HL-60/S4 (cell line): ENCODE data around the gene KCNK10.
"Not testable (repeated sequence)": the region's sequence is repeated elsewhere in the genome, so short reads cannot be mapped to it uniquely, and the experiment has no call there.

ENCODE experiments used
- in situ Hi-C: fragments of 300-500 bp; cut with MboI; formaldehyde crosslinking; loops from 2 replicates; pipeline ENCODE4 v1.14.3; 2022; ENCODE audit warnings: low sequenced_read_pairs

Gene KCNK10

DNA sequence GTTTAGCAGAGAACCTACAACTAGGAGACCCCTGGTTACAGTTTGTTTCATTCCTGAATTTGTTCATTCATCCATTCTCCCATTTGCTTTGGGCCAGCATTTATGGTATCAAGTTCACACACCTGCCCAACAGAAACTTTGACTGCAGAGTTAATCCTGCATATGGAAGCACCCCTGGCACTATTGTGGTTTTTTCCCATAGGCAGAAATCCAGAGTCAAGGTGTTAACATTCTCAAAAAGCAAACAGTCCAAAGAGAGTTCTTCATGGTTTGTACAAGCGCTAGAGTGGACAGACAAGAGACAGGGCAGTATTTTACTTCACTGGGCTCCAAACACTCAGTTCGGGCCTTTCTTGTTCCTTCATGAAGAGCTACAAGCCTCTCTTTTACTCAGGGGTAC is 51.9 kb downstream of the KCNK10 start:
- in situ Hi-C loops, result no loop called here

DNA sequence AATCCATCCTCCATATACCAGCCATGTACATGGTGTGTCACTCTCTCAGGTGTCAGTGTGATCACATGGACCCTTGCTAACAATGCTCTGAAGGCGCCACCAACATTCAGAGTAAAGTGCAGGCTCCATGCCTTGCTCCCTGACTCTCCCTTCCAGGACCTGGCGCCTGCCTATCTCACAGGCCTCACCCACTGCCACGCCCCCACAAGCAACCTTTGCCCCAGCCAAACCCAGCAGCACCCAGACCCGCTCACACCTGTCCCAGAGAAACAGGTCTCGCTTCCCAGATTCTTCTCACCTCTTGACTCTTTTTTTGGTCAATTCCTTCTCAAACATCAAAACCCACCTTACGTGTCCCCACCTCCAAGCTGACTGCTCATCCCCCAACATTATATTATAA is 52.3 kb downstream of the KCNK10 start:
- in situ Hi-C loops, result no loop called here

DNA sequence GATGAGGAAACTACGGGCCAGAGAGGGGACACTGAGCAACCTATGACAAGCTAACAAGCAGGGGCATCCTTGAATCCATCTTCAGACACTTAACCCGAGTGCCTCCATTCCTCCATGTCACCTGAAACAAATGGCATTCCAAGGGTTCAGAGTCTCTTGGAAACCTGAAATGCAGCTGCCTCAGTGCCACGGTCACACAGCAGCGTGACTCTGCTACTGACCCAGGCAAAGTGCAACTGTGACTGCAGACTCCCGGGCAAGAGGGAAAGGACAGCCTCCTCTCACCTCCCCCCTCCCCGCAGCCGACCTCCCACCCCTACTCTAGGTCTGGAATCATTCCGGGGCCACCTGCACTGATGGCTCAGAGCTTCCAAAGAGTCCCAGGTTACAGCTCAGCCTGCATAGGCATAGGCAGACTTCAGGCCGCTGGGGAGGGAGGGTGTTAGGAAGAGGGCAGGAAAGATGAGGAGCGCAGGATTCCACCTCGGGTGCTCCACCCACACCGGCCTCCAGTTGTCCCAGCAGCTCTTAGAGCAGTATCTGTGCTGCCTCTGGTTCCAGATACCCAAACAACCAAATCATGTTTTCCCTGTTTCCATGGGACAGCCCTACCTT is 53.2 kb downstream of the KCNK10 start:
- in situ Hi-C loops, result no loop called here

DNA sequence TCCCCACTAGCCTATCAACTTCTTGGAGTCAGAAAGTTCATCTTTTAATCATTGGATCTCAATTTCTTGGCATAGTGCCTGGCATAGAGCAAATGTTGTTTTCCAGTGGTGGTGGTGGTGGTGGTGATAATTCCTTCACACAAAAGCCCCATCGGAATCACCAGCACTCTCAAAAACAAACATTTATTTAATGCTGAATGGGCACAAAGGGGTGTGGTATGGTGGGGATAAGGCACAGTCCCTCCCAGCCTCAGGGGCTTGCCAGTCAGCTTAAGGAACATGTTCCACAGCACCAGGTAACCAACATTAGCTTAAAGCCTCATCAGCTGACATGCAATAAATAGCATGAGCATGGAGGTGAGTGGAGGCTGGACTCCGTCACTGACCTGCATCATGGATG is 56.6 kb downstream of the KCNK10 start:
- in situ Hi-C loops, result no loop called here

DNA sequence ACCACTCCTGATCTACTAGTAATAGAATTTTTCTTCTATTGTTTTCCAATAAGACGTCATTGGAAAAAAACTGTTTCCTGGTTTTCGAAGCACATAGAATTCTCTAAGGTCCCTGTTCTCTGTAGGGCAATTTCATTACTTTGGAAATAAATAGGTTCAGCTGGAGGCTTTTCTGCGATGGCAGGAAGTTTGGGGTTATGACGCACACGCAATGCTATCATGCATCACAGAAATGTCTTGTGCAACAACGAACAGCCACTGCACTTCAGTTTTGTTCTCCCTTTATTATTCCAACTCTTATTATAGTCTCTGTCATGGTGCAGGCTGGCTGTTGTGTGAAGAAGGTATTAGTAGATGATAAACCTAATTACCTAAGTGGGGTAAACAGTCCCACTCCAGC is 59.0 kb downstream of the KCNK10 start:
- in situ Hi-C loops, result no loop called here

DNA sequence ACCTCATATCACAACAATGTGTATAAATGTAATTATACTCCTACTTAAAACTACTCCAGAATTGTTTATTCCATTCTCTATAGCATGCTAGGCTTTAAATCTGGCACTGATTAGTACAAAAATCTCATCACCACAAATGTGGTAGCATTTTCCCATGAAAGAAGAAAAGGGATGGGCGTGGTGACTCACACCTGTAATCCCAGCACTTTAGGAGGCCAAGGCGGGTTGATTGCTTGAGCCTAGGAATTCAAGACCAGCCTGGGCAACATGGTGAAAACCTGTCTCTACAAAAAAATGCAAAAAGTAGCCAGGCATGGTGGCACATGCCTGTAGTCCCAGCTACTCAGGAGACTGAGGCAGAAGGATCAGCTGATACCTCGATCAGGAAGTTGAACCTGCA is 61.8 kb downstream of the KCNK10 start:
- in situ Hi-C loops, result not testable (repeated sequence)

DNA sequence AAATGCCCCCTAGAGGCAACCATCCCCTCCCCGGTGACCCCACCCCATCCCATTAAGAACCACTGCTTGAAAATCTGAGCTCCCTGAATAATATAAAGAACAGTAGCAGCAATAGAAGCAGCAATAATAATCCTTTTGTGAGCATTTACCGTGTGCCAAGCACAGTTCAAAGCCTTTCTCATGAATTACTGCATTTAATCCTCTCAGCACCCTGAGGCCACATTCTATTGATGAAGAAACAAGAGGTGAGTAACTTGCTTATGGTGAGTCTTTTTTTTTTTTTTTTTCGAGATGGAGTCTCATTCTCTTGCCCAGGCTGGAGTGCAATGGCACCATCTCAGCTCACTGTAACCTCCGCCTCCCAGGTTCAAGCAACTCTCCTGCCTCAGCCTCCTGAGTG is 65.0 kb downstream of the KCNK10 start:
- in situ Hi-C loops, result no loop called here

DNA sequence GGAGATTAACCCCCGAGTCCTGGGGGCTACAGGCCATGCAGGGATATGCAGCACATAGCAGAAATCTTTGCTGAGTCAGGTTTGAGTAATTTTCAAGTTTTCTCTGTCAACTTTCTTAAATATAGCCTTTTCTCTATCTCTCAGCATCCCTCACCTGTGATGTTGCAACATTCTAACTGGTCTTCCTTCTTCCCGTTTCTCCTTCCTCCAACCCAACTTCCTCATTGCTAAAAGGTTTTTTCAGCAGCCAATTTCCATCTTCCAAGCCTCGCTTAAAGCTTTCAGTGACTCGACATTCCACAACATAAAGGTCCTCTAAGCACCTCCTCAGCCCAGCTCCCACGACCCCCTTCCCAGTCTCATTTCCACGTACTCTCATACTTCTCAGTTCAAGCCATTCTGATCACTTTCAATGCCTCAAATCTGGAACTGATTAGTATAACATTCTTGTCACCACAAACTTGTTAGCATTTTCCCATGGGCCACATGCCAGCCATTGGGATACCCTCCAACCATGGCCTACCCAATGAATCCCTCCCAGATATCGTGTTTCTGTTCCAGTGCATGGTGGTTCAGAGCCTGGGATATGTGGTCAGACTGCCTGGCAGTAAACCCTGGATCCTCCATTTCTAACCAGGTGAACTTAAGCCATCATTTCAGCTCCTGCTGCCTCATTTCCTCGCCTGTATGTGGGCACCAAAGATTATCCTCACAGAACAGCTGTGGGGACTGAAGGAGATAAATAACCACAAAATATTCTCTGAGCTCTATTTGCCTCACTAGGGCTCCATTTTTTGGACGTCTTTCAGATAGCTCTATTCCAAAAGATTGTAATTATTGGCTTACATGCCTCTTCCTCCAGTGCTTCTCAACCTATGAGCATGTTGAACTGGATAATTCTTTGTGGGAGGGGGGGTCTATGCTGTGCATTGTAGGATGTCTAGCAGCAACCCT is 65.8 kb downstream of the KCNK10 start:
- in situ Hi-C loops, result no loop called here

DNA sequence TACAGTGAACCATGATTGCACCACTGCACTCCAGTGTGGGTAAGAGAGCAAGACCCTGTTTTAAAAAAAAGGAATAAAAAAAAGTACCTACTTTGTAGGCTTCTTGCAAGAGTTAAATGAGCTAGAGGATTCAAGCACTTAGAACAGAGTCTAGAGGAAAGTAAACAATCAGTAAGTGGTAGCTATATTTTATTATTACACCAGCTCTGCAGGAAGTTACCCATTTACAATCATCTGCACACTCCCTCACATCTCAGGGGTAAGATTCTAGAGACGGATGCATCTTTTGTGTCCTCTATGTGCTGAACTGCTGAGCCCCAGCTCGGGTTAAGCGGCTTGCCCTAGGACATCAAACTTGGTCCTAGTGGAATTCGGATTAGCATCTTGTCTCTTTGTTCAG is 67.3 kb downstream of the KCNK10 start:
- in situ Hi-C loops, result no loop called here

DNA sequence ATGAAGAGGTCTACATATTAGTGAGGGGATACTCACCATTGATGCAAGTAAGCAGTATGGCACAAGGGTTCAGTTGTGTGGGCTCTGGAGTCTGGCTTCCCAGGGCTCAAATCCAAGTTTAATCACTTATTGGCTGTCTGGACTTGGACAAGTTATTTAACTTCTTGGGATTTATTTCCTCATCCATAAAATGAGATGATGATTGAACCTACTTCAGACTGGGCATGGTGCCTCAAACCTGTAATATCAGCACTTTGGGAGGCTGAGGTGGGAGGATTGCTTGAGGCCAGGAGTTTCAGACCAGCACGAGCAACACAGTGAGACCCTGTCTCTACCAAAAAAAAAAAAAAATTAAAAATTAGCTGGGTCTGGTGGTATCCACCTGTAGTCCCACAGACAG is 67.9 kb downstream of the KCNK10 start:
- in situ Hi-C loops, result no loop called here

DNA sequence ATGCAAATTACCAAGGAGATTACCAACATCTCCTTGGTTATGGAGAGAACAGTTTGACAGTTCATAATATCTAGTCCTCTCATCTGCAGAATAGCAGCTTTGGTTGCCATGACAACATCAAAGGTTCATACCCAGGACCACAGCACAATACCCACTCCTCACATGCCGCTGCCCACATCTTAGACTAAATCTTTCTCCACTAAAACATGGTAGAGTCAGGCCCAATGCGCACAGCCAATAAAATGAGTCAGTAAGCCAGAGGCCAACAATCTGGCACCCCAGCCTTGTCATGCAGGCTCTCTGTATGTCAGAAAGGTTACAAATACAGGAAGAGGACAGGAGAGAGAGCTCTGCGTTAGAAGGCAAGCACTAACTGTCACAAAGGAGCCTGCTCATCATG is 70.6 kb downstream of the KCNK10 start:
- in situ Hi-C loops, result no loop called here

DNA sequence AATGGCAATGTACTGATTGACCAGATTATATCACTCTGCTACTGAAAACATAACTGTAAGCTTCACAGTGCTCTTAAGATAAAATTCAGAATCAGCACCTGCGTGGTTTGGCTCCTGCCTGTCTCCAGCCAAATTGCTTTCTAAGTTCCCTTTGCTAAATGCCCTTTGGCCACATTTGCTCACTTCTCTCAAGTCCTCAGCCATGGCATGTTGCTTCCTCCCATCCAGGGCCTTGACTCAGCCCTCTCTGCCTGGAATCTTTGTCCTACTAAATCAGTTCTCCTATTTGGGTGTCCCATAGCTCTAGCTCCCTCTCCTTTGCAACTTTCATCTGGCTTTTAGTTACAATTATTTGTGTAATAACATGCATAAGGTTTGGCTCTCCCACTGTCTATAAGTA is 71.4 kb downstream of the KCNK10 start:
- in situ Hi-C loops, result no loop called here

DNA sequence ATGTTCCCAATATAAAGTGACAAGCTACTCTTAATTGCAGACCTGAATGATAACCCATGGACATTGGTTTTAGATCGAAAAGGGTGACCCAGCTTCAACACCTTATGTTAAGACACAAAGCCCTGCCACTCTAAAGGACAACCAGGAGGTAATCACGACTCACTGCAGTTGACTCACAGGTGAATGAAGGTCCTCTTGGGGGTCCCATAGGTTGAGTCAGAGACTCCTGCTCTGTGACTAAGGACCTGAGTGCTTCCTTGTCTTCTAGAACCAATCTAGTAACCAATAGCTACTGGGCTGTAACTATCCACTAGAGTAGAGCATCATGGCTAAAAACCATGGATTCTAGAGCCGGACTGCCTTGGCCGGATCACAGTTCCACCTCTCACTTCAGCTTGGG is 73.8 kb downstream of the KCNK10 start:
- in situ Hi-C loops, result no loop called here

DNA sequence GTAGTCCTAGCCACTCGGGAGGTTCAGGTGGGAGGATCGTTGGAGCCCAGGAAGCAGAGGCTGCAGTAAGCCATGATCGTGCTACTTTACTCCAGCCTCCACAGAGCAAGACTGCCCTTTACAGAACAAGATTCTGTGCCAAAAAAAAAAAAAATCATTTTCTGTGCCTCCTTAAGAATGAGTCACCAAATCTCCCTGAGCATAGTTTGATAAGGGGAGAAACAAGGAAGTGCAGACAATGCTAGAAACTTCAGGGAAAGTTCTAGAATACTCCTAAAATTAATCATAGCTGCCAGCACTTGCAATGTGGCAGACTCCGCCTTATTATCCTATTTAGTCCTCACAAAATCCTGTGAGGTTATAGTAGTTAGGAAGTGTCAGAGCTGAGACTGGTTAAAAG is 74.5 kb downstream of the KCNK10 start:
- in situ Hi-C loops, result no loop called here

DNA sequence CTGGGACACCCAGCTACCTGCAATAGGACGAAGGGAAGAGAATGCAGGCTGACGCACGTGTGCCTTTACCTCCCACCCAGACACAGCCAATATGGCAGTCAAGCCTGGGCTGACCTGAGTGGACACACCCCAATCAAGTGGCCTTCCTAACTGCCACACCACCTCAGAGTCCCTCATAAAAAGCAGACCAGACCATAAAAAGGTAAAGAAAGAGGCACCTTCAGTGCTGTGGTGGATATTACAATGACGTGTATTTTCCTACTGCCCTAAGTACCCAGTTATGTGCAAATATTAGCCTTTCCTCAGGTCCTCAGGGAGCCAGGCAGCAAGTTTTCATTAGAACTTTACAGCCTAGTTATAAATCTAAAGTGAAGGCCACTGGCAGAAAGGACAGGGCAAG is 75.8 kb downstream of the KCNK10 start:
- in situ Hi-C loops, result no loop called here

DNA sequence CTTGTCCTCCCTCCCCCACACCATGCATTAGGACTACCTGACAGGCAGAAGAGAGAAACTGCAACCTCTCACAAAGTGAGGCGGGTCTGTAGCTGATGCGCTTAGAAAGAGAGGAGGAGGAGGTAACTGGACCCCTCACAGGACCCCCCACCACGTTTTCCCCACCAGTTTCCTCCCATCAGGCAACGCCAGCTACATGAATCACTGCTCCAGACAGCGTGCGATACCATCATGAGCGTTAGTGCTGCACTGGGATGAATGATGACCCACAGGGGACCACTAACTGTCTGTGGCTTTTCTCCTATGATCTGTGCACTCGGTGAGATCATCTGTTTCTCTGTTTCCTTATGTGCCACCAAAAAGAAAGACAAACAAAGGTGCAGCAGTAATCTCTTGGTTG is 77.7 kb downstream of the KCNK10 start:
- in situ Hi-C loops, result no loop called here

DNA sequence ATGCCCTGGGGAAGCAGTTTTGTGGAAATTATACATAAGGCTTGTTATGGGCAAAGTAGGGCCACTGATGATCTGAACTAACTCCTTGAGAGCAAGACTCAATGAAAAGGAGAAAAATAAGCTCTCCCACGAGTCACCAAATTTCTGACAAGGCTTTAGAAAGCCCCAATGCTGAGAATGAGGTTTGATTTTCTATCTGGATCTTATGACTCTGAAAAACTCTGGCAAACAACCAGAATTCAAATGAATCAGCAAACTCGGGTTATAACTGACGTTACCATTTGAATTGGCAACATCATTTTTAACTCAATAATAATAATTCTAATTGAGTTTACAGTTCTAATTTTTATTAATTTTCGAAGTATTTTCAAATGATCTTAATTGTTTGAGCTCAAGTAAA is 79.1 kb downstream of the KCNK10 start:
- in situ Hi-C loops, result no loop called here

DNA sequence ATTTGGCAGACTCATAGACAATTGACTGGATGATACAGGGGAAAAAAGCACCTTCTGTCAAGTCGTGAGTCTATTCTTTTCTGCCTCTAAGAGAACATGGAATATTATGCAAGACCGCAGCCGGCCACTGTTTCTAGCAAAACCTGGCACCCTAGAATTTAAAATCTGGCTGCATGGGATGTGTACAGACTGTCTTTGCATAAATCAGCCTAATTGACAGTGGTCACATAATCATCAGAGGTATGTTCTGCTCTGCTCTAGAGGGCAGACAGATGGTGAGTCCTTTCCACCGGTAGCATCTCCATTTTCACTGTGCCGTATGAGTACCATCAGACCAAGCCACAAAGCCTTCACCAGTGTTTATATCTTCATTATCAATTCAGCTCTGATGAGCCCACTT is 80.6 kb downstream of the KCNK10 start:
- in situ Hi-C loops, result no loop called here

DNA sequence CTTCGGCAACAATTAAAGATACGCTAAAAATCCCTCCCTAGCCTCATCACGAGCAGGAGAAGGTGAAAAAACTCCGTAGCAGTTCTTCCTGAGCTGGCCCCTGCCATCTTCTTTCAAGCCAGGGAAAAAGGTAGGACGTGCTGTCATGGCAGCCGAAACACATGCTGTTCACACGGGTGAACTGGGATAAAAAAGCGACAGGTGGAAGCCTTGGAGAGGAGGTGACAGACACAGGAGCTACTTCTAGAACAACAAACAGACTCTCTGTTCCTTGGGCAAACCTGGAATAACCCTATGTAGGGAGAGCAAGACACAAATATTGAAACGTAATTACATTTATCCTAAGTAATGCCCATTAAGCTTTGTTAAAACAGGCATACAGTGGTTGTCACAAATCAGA is 81.3 kb downstream of the KCNK10 start:
- in situ Hi-C loops, result no loop called here

DNA sequence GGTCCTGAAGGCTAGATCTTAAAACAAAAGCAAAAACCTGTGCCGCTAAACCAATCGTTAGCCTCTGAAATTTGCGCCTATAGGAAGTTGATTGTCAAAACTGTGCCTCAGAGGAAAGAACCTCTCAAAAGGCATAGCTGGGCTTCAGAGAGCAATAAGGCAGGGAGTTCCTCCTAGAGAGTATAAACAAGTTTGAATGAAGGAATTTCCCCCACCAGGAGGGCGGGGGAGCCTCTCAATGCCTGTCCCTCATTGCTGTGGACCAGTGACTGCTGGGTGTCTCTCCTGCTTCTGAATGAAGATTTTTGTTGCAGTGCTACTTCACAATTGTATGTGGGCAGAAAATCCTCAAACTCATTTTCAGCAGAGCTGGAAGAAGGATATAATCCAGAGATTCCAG is 88.6 kb downstream of the KCNK10 start:
- in situ Hi-C loops, result no loop called here

DNA sequence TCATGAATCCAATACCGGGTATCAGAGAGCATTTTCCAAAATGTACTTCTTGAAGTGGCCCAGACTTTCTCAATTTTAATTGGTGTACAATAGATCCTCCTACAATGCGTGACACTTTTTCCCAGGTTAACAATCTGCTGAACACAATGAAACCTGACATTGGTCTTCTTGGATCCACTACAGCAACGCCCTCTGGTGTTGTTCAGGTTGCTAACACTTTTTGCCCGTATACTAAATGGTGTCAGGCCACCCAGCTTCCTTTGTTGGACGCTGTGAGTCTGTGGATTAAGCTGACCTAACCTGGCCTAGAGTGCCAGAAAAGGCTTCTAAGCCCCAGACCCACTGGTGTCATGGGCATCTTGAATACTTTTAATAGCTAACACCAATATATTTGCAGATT is 89.2 kb downstream of the KCNK10 start:
- in situ Hi-C loops, result no loop called here

DNA sequence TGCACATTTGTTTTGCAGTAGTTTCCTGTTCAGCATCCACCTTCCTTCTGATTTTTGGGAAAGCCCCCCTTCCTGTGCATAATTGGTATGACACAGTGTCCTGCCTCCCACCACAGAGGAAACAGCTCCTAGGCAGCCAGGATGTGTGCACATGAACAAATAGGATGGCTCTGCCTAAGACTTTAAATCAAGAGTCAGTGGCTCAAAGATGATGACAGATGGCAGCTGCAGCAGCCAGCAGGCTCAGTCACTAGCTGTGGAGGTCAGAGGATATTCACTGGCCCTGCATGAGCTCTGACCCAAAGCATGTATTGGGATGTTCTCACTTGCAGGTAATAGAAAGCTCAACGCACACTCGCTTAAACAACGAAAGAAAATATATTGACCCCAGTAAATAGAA is 90.3 kb downstream of the KCNK10 start:
- in situ Hi-C loops, result no loop called here

DNA sequence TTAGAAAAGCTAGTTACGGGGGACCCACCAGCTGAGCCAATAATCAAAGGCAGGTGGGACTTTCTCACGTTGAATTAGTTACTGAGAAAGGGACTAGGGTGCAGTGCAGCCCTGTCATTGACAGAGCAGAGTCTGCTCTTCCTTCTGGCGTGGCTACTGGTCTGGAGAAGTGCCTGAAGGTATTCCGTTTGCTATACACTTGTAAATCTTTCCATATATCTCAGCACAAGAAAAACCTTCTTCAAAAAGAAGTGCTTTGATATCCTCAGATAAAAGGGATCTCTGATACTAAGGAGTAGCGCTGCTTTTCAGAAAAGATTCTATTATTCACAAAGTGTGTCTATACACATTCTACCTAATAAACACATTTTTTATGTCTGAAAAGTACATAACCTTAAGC is 91.5 kb downstream of the KCNK10 start:
- in situ Hi-C loops, result no loop called here
